Activated CD4-positive, CD25-positive, alpha-beta regulatory T cell (primary cell): ENCODE measurements around the gene OR52E1.

Experiments
- DNase-seq, 4 experiments: peaks; one replicate each; lab custom pipeline; 2025; lab: John Stamatoyannopoulos, UW

Gene OR52E1

DNA sequence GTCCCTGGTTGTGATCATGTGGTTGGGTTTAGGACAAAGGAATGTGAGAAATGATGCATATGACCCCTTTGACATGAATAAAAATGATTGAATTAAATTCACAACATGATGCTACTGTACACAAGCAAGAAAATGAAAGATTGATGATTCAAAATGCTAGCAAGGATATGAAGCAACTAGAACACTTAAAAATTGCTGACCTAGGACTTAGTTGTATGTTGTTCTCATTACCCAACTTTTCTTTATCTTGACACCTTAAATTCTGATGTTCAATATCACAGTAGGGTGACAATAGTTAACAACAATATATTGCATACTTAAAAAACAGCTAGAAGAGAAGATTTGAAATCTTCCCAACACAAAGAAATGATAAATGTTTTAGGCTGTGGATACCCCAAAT lies 48.2 kb downstream of the OR52E1 start:
- DNase-seq: no peak

GRCh38 chr11:5118893-5119292 lies 49.5 kb downstream of the OR52E1 start:
- no peak for DNase-seq
